Nephron progenitor cell (in vitro differentiated cells): ENCODE results near the gene RBMS3.
"Not testable (repeated sequence)": the region's sequence is repeated elsewhere in the genome, so short reads cannot be mapped to it uniquely, and the experiment has no call there.

Experiments used
- DNase-seq: peaks from one replicate; pipeline ENCODE4 v3.0.0; 2021
- H3K27ac Mint-ChIP-seq: 2 replicates; pipeline ENCODE4 v1.8.0; 2021; ENCODE audit warnings: mild to moderate bottlenecking, moderate library complexity, mixed read lengths
- H3K27me3 Mint-ChIP-seq: 2 replicates; pipeline ENCODE4 v1.8.0; 2021; ENCODE audit warnings: mild to moderate bottlenecking, low read depth, mixed read lengths; ENCODE audit not compliant: poor library complexity
- H3K36me3 Mint-ChIP-seq: 2 replicates; pipeline ENCODE4 v1.8.0; 2021; ENCODE audit warnings: low read depth, mixed read lengths
- H3K4me1 Mint-ChIP-seq: 2 replicates; pipeline ENCODE4 v1.8.0; 2021; ENCODE audit warnings: mixed read lengths
- H3K4me3 Mint-ChIP-seq: 2 replicates; pipeline ENCODE4 v1.8.0; 2021; ENCODE audit warnings: mild to moderate bottlenecking, moderate library complexity, mixed read lengths
- H3K9me3 Mint-ChIP-seq: 2 replicates; pipeline ENCODE4 v1.8.0; 2021; ENCODE audit warnings: mild to moderate bottlenecking, moderate library complexity, mixed read lengths
- TF ChIP-seq, protein P1 (sequence below): fragments of 200-600 bp; sonication (generic); IDR thresholded peaks from 2 replicates; pipeline ENCODE4 v1.5.0; 2021; ENCODE audit warnings: antibody characterized with exemption

Gene RBMS3

DNA sequence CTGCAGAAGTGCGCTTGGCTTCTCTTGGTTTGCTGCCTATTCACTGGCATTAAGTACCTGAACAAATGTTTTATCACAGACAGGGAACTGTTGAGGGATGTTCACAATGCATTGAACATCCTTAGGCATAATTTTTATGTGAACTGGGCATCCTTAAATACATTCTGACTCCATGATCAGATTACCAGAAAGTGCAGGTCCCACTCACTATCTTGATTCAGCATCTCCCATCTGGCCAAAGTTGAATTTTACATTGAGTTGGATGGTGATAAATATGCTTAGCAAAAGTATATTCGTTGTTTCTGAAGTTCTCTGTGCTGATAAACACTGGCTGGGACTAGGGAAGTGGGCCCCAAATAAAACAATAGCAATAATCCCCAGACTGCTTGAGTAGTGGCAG lies 108.5 kb downstream of the RBMS3 start:
- Mint-ChIP-seq H3K36me3 (peaks cover 28% of the 10 kb centered on the region), H3K27ac (no peak overlapping the region), H3K4me3 (no peak overlapping the region), H3K27me3 (no peaks in the 10 kb centered on the region), H3K4me1 (peaks cover 8% of the 10 kb centered on the region), H3K9me3 (peaks cover 32% of the 10 kb centered on the region)
- DNase-seq = no peak
- TF ChIP-seq, protein P1, sequence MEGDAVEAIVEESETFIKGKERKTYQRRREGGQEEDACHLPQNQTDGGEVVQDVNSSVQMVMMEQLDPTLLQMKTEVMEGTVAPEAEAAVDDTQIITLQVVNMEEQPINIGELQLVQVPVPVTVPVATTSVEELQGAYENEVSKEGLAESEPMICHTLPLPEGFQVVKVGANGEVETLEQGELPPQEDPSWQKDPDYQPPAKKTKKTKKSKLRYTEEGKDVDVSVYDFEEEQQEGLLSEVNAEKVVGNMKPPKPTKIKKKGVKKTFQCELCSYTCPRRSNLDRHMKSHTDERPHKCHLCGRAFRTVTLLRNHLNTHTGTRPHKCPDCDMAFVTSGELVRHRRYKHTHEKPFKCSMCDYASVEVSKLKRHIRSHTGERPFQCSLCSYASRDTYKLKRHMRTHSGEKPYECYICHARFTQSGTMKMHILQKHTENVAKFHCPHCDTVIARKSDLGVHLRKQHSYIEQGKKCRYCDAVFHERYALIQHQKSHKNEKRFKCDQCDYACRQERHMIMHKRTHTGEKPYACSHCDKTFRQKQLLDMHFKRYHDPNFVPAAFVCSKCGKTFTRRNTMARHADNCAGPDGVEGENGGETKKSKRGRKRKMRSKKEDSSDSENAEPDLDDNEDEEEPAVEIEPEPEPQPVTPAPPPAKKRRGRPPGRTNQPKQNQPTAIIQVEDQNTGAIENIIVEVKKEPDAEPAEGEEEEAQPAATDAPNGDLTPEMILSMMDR = no peak

DNA sequence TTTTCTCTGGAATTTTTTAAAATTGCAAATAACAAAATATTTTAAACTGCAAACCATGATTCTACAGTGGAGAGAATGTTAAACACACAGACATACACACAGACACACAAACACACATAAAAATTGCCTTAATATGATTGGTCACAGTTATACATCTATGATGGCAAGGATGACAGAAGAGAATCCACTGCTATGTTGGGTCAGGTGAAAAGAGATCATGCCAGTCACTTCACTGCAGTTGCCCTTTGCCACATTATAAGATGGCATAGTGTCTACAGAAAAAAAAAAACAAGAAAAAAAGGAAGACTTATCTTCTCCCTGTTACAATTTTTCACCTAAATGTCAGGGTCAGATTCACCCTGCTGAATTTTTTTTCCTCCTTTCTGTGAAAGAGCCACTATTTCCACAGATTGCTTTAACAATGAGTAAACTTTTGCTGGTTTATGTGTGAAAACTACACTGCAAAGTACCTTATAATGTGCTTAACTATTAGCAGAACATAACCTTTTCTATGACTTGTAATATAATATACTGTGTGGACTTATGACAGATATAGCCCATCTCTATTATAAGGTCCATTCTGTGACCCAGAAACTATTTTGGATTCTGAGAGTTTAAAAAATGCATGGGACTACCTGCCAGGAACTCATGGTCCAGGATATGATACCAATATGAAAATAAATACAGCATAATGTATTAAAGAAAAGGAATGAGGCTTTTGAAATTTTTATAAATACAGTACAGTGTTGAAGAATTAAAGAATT lies 111.9 kb downstream of the RBMS3 start:
- DNase-seq = no peak
- H3K27ac Mint-ChIP-seq = no peak overlapping the region
- peaks cover 41% of the 10 kb centered on the region for H3K9me3 Mint-ChIP-seq
- peaks cover 30% of the 10 kb centered on the region for H3K36me3 Mint-ChIP-seq
- no peak overlapping the region for H3K4me3 Mint-ChIP-seq
- peaks cover 6% of the 10 kb centered on the region for H3K27me3 Mint-ChIP-seq
- TF ChIP-seq, protein P1 = no peak
- no peaks in the 10 kb centered on the region for H3K4me1 Mint-ChIP-seq

DNA sequence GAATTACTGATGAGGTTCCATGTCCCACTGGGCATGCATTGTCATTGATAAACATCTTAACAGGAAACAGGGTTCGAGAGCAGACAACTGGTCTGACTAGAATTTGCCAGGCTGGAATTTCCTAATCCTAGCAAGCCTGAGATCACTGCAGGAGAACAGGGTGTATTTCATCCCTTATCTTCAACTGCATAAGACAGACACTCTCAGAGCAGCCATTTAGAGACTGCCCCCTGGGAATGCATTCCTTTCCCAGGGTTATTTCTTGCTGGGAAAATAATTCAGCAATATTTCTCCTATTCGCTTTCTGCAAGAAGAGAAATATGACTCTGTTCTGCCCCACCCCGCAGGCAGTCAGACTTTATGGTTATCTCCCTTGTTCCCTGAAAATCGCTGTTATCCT lies 113.1 kb downstream of the RBMS3 start:
- not testable (repeated sequence) for H3K4me1 Mint-ChIP-seq, H3K4me3 Mint-ChIP-seq, H3K27ac Mint-ChIP-seq, H3K27me3 Mint-ChIP-seq, DNase-seq
- Mint-ChIP-seq H3K9me3 (peaks cover 41% of the 10 kb centered on the region), H3K36me3 (peaks cover 30% of the 10 kb centered on the region)

DNA sequence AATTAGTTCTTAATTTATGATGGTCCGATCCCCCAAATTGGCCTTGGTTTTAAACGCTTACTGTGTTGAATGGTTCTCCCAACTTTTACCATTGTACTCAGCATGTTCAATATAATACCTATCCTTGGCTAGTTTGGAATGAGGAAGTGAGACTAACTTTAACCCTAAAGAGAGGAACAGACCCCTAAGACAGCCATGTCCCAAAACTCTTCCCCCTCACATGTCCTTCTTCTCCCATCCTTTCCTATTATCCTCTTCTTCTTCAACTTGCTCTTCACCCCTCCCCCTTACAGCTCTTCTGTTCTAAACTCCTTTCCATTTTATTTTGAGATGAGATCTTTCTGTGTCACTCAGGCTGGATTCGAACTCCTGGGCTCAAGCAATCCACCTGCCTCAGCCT lies 116.5 kb downstream of the RBMS3 start:
- DNase-seq = no peak
- no peak overlapping the region for H3K4me3 Mint-ChIP-seq
- no peaks in the 10 kb centered on the region for H3K4me1 Mint-ChIP-seq
- H3K36me3 Mint-ChIP-seq = peaks cover 18% of the 10 kb centered on the region
- H3K9me3 Mint-ChIP-seq = peaks cover 28% of the 10 kb centered on the region
- peaks cover 6% of the 10 kb centered on the region for H3K27me3 Mint-ChIP-seq
- TF ChIP-seq, protein P1 = no peak
- H3K27ac Mint-ChIP-seq = no peak overlapping the region

DNA sequence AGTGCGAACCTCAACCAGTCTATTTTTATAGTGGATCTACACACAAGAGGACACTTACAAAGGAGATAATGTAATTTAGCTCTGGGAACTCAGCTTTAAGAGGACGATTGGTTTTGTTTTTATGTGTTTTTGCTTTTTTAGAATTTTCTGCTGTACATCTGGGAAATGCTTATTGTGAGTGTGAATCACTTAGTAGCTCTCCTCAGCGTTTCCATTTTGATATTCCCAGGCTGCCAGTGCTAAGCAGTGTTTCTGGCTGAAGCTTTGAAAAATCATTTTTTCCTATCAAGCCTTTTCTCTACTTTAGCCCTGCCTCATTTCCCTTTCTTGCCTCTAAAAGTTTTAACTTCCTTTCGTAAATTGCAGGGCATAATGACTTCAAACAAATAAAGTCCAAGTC lies 117.9 kb downstream of the RBMS3 start:
- no peak overlapping the region for H3K27ac Mint-ChIP-seq
- TF ChIP-seq, protein P1 = no peak
- H3K36me3 Mint-ChIP-seq = peaks cover 7% of the 10 kb centered on the region
- DNase-seq = no peak
- peaks cover 6% of the 10 kb centered on the region for H3K27me3 Mint-ChIP-seq
- H3K9me3 Mint-ChIP-seq = peaks cover 15% of the 10 kb centered on the region
- no peaks in the 10 kb centered on the region for H3K4me1 Mint-ChIP-seq
- H3K4me3 Mint-ChIP-seq = no peak overlapping the region

DNA sequence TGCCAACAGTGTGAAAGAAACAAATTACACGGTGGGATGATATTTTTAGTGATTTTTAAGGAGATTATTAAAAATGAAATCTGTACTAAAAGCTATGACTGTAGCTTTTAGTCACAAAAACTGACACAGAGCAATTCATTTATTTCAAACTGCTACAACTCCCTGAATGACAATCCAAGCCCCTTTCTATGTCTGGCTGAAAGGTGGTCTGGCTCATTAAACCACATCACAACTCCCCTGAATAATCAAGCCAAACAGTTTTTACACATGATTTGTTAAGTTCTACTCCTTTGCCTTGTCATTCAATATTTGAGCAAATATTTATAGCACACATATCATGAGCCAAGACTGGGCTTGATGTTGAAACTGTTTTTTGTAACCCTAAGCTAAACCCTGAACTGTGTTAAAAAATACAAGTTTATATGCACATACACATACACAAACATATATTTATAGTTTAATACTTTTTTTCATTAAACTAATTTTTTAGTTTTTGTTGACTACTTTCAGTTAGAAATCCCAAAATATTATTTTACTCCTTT lies 125.5 kb downstream of the RBMS3 start:
- H3K9me3 Mint-ChIP-seq = no peaks in the 10 kb centered on the region
- no peak for DNase-seq
- no peak overlapping the region for H3K4me3 Mint-ChIP-seq
- TF ChIP-seq, protein P1 = no peak
- no peak overlapping the region for H3K27ac Mint-ChIP-seq
- H3K36me3 Mint-ChIP-seq = no peaks in the 10 kb centered on the region
- peaks cover 28% of the 10 kb centered on the region for H3K4me1 Mint-ChIP-seq
- no peaks in the 10 kb centered on the region for H3K27me3 Mint-ChIP-seq
